A673 (cell line): Measurements from ENCODE around the gene AMZ1. TPM values are rescaled to one million over a fixed set of nuclear protein-coding genes. Genes with fewer than 3 reads are reported as not detected.

Experiments
- BruUV-seq: library from RNA; stranded (reverse); fragments of 400-500 nt; replicated peaks from 2 replicates; lab custom pipeline; 2021; lab: Mats Ljungman, UMichigan
- CTCF ChIA-PET: fragments of 300-600 bp; sonication (Branson Sonifier 250); formaldehyde crosslinking; loops from one replicate; lab custom pipeline; 2022; ENCODE audit warnings: antibody characterized with exemption; lab: Charles Lee
- POLR2A ChIA-PET: fragments of 300-600 bp; sonication (Branson Sonifier 250); formaldehyde crosslinking; loops from one replicate; lab custom pipeline; 2022; ENCODE audit warnings: antibody characterized with exemption; ENCODE audit not compliant: low non-redundant PET; lab: Charles Lee
- DNase-seq: peaks from one replicate; pipeline ENCODE4 v3.0.0-alpha.2; 2015; ENCODE audit warnings: low spot score
- H3K27ac ChIP-seq: fragments of 200-600 bp; sonication (generic); 2 replicates; pipeline ENCODE4 v1.5.1; 2016; ENCODE audit warnings: mixed run types, low read depth, mild to moderate bottlenecking, mixed read lengths, antibody characterized with exemption, low read length; ENCODE audit not compliant: poor library complexity, severe bottlenecking
- H3K27me3 ChIP-seq: fragments of 200-600 bp; sonication (generic); replicated peaks from 2 replicates; pipeline ENCODE4 v1.6.1; 2017; ENCODE audit warnings: mixed run types, low read depth, mild to moderate bottlenecking, mixed read lengths, antibody characterized with exemption, low read length; ENCODE audit not compliant: insufficient read depth, poor library complexity
- H3K36me3 ChIP-seq: fragments of 200-600 bp; sonication (generic); 2 replicates; pipeline ENCODE4 v1.6.1; 2016; ENCODE audit warnings: mixed run types, mild to moderate bottlenecking, mixed read lengths, antibody characterized with exemption, low read length; ENCODE audit not compliant: insufficient read depth, poor library complexity, severe bottlenecking
- H3K4me1 ChIP-seq: fragments of 200-600 bp; sonication (generic); 2 replicates; pipeline ENCODE4 v1.6.1; 2017; ENCODE audit warnings: mixed run types, mild to moderate bottlenecking, mixed read lengths, antibody characterized with exemption, low read length; ENCODE audit not compliant: insufficient read depth, poor library complexity, severe bottlenecking
- H3K4me3 ChIP-seq: fragments of 200-600 bp; sonication (generic); 2 replicates; pipeline ENCODE4 v1.5.1; 2016; ENCODE audit warnings: low read depth, mixed run types, mild to moderate bottlenecking, mixed read lengths, low read length; ENCODE audit not compliant: poor library complexity, severe bottlenecking
- H3K9me3 ChIP-seq: fragments of 200-600 bp; sonication (generic); 2 replicates; pipeline ENCODE4 v1.6.1; 2016; ENCODE audit warnings: mixed run types, low read depth, mild to moderate bottlenecking, mixed read lengths, antibody characterized with exemption, low read length; ENCODE audit not compliant: poor library complexity, severe bottlenecking
- CTCF ChIP-seq: fragments of 300-800, 200-600 bp; sonication (generic); conservative IDR thresholded peaks from 2 replicates; pipeline ENCODE4 v1.5.1; 2017; ENCODE audit warnings: low read depth, mild to moderate bottlenecking, antibody characterized with exemption, low read length, moderate library complexity, mixed read lengths
- EZH2 ChIP-seq: fragments of 200-600 bp; sonication (generic); IDR thresholded peaks from 2 replicates; pipeline ENCODE4 v1.6.1; 2017; ENCODE audit warnings: borderline replicate concordance, low read depth, mild to moderate bottlenecking, mixed read lengths, antibody characterized with exemption, low read length; ENCODE audit not compliant: poor library complexity, severe bottlenecking
- intact Hi-C: fragments of 100-400 bp; cut with micrococcal nuclease; formaldehyde crosslinking; loops from one replicate; pipeline ENCODE4 v1.10.0; 2022; ENCODE audit not compliant: unreplicated experiment
- total RNA-seq: library from RNA; stranded (reverse); gene quantifications from 2 replicates; pipeline ENCODE4 v1.2.3, GENCODE V29; 2021

AMZ1 gene
- total RNA-seq, 1 experiment from 2014 or later, result not detected

DNA sequence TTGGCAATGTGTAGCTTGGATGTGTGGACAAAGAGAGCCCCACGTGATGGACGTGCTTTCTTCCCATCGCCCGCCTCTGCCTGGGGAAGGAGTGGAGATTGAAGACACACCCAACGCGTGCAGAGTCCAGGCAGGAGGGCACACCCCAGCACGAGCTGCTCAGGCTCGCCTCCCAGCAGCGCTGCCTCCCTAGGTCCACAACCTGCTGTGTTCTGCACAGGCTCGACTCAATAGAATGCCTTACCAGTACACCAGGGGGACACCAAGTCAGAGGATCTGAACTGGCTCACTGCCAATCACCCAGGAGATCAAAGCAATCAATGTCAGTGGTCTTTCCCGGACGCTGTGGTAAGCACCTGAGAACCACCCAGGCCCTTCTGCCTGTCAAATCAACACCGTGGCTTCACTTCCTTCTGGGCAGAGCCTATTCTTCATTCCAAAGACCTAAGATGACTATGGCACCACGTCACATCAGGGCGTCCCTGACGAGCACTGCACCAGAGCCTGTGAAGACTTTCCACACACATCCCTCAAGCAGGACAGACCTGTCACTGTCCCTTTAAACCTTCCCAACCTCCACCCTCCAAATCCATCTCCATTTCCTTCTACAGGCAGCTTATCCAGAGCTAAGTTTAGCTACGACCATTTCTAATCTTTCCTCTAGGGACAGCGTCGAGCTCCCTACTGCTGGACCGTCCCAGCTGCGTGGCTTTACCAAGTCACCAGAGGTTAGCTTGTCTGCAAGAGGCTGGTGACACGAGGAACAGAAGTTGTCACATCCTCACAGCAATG is 72.3 kb downstream of the AMZ1 start:
- no peak for TF ChIP-seq EZH2
- TF ChIP-seq CTCF, result peak; percentile 61
- DNase-seq, result peak; percentile 49
- ChIA-PET CTCF (interaction anchor here (1.0 to 1.1 kb wide), 2 partner anchors 9 to 27 kb away, joined by 3 read pairs; no protein-coding TSS in a partner anchor), POLR2A (no interaction called here)
- Histone ChIP-seq H3K9me3 (no peaks in the 10 kb centered on the region), H3K27me3 (no peaks in the 10 kb centered on the region), H3K4me3 (no peak overlapping the region), H3K36me3 (no peaks in the 10 kb centered on the region), H3K4me1 (peaks cover 35% of the 10 kb centered on the region), H3K27ac (peak overlapping the region; percentile 41)
- BruUV-seq, result no TSS peak
- intact Hi-C loops, result no loop called here

DNA sequence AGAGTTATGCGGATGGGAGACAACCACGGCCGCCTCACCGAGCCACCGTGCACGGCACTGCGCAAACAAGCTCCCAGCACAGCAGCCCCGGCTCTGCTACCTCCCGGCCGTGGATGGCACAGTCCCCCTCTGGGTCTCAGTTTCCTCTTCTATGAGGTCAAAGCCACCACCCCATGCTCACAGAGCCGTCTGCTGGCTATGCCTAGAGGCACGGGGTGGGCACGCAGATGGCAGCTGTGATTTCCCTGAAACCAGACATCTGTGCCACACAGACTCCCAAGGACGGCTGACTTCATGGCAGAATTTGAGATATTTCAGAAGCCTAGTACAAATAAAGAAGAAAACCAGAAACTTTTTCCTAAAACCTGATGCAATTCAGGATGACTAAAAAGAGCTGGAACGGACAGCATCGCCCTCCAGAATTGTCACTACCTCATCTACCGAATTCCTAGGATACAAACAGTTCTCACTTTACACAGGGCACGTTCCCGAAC is 73.2 kb downstream of the AMZ1 start:
- Histone ChIP-seq H3K36me3 (no peaks in the 10 kb centered on the region), H3K4me3 (no peak overlapping the region), H3K9me3 (no peaks in the 10 kb centered on the region), H3K27ac (peak overlapping the region; percentile 25), H3K27me3 (no peaks in the 10 kb centered on the region), H3K4me1 (peaks cover 35% of the 10 kb centered on the region)
- DNase-seq, result no peak
- ChIA-PET CTCF (interaction anchor here (1.0 to 1.1 kb wide), 2 partner anchors 10 to 26 kb away, joined by 3 read pairs; no protein-coding TSS in a partner anchor), POLR2A (no interaction called here)
- no TSS peak for BruUV-seq
- TF ChIP-seq EZH2 (no peak), CTCF (no peak)
- intact Hi-C loops, result no loop called here

GRCh38 chr7:2761801-2762497 is 73.9 kb downstream of the AMZ1 start:
- no peak overlapping the region for H3K4me3 ChIP-seq
- DNase-seq, result no peak
- BruUV-seq, result no TSS peak
- intact Hi-C loops, result no loop called here
- peaks cover 35% of the 10 kb centered on the region for H3K4me1 ChIP-seq
- CTCF ChIA-PET, result no interaction called here
- H3K36me3 ChIP-seq, result no peaks in the 10 kb centered on the region
- no peak overlapping the region for H3K27ac ChIP-seq
- POLR2A ChIA-PET, result no interaction called here
- no peaks in the 10 kb centered on the region for H3K27me3 ChIP-seq
- no peak for TF ChIP-seq EZH2
- no peak for TF ChIP-seq CTCF
- no peaks in the 10 kb centered on the region for H3K9me3 ChIP-seq
